Stimulated activated CD4-positive, alpha-beta T cell treated with anti-CD3 and anti-CD28 coated beads, Interleukin-2, amount 100 ng/mL, for 48 hours (primary cell): ENCODE results near the gene MAN2B2.
"Not testable (repeated sequence)": the region's sequence is repeated elsewhere in the genome, so short reads cannot be mapped to it uniquely, and the experiment has no call there.

ENCODE experiments used
- DNase-seq, 2 donors: peaks; one replicate each; pipeline ENCODE4 v3.0.0-alpha.2; 2020

MAN2B2 gene

DNA sequence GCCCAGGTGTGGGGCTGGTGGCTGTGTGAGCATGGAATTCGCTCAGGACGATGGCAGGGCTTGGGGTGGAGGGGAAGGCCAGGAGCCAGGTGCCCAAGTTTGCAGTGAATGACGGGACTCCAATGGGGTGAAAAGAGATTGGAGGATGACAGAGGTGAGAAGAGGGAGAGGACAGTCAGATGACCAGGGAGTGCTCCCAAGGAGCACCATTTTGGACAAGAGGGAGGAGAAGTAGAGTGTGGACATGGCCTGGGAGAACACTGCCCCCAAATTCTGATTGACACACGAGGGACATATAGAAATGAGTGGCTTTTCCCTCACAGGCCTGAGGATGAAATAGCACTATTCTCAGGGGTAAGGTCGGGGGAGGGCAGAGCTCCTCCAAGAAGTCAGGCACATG is 72.2 kb downstream of the MAN2B2 start:
- no peak for DNase-seq

DNA sequence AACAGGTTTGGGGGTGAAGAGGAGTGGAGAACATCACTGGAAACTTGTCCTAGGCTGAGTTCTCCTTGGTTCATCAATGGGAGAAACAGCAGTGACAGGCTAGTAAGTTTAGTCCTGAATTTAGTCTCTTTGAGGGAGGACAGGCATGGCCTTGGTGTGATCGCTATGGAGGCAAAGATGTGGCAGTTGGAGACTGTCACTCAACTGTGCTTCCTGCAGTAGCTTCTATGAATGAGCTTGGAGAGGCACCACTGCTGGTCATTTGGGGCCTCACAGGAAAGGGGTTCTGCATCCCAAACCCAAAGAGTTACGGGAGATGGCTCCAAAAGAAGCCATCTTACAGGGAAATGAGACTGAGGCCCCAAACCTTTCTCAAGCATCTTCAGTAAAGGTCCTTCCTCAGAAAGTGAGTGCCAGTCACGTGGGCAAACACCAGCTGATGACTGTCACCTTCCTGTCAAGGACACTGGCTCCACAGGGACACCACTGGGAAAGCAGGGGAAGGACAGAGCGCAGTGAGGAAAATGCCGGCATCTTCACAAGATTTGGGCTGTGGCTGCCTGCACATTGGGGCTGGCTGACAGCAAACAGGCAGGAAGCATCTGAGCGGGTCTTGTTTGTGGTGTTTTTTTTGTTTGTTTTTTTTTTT is 72.7 kb downstream of the MAN2B2 start:
- no peak for DNase-seq

DNA sequence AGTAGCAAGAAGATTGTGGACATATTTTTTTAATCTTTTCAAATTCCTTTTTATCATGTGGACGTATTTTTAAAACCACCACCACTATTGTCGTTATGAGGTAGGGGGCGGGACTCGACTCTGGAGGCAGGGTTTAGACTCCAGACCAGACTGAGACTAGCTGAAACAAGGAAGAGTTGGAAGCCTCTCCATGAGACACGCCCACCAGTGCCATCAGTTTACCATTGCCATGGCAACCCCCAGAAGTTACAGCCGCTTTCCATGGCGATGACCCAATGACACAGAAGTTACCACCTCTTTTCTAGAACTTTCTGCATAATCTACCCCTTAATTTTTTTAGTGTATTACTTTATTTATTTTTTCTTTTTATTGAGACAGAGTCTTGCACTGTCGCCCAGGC is 74.2 kb downstream of the MAN2B2 start:
- no peak for DNase-seq

DNA sequence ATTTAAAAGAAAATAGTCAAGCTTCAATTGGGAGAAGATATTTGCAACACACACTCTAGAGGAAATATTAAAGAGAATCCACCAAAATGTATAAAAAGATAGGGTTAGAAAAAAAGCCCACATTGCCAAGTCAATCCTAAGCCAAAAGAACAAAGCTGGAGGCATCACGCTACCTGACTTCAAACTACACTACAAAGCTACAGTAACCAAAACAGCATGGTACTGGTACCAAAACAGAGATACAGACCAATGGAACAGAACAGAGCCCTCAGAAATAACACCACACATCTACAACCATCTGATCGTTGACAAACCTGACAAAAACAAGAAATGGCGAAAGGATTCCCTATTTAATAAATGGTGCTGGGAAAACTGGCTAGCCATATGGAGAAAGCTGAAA is 79.2 kb downstream of the MAN2B2 start:
- not testable (repeated sequence) for DNase-seq

DNA sequence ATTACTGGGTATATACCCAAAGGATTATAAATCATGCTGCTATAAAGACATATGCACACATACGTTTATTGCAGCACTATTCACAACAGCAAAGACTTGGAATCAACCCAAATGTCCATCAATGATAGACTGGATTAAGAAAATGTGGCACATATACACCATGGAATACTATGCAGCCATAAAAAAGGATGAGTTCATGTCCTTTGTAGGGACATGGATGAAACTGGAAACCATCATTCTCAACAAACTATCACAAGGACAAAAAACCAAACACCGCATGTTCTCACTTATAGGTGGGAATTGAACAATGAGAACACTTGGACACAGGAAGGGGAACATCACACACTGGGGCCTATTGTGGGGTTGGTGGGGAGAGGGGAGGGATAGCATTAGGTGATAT is 80.3 kb downstream of the MAN2B2 start:
- DNase-seq = not testable (repeated sequence)

DNA sequence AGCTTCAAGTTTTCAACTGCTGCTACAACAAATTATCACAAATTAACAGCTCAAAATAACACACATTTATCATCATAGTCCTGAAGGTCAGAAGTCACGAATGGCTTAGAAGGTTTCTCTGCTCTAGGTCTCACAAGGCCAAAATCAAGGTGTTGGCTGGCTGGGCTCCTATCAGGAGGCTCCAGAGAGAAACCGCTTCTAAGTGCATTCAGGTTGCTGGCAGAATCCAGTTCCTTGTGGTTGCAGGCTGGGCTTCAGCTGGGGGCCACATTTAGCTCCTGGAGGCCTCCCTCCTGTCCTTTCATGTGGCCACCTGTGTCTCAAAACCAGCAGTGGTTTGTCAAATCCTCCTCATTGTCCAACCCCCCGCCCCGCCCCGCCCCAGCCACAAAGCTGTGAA is 80.9 kb downstream of the MAN2B2 start:
- DNase-seq = no peak

DNA sequence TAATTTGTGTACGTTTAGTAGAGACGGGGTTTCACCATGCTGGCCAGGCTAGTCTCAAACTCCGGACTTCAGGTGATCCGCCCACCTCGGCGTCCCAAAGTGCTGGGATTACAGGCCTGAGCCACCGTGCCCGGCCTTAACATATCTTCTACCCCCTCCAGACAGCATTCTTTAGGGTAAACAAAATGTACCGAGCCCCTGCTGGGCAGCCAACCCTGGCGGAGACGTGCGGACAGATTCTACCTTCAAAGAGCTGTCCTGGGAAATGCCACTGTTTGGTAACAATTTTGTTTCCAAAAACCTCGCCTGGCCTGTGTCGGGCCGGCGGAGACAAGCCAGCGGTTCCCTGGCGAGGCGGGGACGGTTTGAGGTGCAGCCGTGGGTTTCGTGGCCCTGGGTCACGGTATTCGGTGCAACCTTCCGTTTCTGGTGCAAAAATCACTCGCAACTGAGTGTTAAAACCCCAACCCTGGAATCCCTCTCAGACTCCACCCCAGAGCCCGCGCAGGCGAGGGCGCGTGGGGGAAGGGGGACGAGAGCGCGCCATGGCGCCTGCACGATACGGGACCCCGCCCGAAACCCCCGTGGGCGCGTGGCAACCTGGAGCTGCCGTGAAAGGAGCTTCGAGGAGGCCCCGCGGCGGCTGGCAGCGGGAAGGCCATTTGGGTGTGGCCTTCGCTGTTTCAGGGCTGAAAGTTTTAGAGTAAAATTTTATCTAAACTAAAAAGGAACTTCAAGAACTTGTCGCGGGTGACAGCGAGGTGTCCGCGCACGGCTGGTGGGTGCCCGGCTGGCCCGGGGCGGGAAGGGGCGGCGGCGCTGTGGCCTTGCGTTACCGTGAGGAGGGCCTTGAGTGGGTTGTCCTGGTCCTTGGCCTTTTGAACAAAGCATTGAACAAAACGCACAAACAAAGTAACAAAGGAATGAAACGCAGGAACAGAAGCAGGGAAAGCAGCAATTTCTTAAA is 82.5 kb downstream of the MAN2B2 start:
- no peak for DNase-seq

DNA sequence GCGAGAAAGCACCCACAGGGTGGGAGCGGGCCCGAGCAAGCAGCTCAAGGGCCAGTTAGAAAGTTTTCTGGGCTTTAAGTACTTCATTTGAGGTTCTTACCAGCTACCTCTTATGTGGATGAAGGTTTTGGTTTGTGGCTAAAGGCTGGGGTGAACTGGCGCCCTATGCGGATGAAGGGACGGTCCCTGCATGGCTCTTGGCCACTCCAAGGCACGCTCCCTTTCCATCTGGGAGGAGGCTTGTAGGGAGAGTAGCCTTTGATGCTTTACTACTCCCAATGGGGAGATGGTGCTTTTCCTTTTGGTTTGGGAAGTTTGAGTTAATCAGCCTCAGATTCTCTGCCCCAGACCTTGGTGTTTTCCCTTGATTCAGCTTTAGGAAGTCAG is 83.2 kb downstream of the MAN2B2 start:
- DNase-seq = no peak

DNA sequence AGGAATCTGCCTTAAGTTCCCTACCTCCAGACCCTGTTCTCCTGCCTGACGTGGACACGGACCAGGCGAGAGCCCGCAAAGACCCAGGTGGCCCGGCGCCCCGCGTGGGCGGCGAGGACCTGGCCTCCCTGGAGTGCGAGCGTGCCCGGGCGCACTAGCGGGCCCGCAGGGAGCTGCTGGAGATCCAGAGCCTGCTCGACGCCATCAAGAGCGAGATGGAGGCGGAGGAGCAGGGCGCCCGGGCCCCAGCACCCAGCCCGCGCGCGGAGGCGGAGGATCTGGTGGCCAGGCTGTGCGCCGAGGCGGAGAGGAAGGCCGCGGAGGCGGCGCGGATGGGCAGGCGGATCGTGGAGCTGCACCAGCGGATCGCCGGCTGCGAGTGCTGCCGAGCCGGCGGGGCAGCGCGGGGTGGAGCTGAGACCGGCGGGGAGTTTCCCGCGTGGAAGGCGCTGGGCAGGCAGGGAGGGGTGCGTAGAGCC is 83.6 kb downstream of the MAN2B2 start:
- DNase-seq = peak; percentile 32 to 39

DNA sequence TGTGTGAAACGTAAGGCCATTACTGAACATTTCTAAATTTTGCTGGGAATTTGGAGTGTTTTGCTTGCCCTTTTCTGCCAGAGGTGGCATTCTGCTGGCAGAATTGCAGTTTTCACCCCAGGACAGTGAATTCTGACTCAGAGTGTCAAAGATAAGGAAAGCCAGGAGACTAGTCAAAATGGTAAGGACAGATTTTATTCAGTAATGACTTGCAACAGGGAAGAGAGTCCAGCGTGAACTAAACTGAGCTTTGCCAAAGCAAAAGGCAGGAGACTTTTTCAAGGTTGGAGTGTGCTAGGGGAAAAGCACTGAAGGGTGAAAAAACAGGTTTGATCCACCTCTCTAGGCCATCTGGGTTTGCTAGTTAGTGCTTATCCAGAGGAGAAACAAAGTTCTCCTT is 84.9 kb downstream of the MAN2B2 start:
- DNase-seq = no peak

DNA sequence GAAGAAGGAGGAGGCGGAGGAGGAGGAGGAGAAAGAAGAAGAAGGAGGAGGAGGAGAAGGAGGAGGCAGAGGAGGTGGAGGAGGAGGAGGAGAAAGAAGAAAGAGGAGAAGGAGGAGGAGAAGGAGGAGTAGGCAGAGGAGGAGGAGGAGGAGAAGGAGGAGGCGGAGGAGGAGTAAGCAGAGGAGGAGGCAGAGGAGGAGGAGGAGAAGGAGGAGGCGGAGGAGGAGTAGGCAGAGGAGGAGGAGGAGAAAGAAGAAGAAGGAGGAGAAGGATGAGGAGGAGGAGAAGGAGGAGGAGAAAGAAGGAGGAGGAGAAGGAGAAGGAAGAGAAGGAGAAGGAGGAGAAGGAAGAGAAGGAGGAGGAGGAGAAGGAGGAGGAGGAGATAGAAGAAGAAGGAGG is 85.4 kb downstream of the MAN2B2 start:
- DNase-seq = no peak

DNA sequence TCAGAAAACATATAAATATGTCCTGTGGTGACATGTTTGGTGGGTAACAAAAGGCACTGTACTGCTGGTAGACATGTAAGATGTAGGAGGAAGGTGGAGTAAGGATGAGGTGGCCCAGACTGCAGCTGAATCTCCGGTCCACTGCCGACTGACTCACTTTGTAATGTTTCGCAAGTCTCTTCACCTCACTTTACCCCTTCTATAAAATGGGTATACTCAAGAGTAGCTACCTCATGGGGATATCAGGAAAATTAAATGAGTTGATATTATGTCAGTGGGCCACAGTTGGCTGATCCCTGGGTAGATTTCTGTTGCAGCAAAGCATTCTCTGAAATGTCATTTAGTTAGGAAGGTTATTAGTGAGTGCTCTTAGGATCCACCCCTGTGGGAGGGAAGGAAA is 87.6 kb downstream of the MAN2B2 start:
- DNase-seq = no peak

DNA sequence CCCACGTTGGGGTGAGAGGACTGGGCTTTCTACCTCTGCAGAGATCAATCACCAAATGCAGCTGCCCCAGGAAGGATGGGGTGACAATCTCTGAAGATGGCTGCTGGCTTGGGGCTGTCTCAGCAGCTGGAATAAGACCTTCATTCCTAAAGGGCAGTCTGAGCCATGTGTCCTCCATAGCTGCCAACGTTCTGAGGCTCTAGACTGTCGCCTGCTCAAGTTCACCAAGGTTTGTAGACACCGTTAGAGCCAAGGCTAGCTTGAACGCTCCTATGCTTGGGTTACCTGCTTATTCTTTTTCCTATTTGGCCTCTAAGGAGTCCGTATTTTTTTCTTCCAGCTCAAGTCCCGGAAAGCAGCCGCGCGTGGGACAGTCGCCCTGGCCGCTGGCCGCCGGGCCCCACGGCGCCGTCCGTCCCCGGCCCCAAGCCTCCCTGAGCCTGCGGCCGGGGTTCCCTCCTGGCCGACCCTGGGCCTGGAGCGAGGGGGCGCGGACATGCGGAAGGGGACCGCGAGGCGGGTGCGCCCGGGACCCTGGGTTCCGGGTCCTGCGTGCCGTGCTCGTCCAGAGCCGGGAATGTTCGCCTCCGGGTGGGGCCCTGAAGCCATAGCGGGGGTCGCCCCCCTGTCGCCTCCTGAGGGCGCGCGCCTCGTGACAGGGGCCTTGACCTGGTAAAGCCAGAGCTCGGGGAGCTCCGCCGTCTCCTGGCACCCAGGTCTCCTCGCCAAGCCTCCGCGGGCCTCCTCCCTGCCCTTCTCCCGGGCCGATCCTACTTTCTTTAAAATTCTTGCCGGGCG is 88.8 kb downstream of the MAN2B2 start:
- no peak for DNase-seq

DNA sequence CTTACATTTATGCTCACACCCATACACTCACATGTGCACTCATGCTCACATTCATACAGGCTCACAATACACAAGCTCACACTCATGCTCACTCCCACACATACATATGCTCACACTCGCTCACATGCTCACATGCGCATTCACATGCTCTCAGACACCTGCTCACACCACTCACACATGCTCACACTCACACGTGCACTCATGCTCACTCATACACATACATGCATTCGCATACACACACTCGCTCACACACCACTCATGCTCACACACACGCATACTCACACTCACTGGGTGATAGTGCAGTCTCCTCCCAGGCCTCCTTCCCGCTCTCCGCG is 90.3 kb downstream of the MAN2B2 start:
- no peak for DNase-seq

DNA sequence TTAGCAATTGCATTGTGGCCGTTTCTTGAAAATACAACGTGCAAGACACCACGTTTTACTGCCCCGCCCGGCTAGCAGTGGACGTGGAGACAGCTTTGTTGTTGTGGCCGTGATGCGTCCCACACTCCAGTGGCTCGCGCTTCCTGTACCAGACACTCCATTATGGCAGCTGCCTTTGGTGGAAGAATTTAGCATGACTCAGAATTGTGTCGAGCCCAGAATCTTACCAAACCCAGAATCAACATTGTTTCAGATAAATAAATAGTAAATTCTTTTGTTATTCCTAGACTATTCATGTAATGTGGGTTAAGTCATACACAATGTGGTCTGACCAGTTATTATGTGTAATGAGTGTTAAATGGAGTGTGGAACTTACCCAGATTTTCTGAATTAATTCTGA is 93.4 kb downstream of the MAN2B2 start:
- DNase-seq = no peak

DNA sequence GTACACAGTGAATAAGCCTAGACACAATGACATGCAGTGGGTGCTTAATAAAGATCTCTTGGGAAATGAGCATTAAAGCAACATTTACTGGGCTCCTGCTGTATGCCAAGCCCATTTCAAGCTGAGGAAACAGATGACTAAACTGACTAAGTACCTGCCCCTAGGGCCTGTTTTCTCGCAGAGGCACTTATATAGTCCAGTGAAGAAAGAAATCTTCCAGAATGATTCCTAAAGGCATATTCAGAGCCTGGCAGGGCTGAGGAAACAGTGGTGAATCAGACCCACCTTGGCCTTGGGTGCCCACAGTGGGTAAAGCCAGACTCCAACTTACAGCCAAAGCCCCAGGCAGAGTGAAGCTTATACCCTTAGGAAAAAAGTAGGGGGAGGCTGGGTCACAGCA is 96.7 kb downstream of the MAN2B2 start:
- no peak for DNase-seq

DNA sequence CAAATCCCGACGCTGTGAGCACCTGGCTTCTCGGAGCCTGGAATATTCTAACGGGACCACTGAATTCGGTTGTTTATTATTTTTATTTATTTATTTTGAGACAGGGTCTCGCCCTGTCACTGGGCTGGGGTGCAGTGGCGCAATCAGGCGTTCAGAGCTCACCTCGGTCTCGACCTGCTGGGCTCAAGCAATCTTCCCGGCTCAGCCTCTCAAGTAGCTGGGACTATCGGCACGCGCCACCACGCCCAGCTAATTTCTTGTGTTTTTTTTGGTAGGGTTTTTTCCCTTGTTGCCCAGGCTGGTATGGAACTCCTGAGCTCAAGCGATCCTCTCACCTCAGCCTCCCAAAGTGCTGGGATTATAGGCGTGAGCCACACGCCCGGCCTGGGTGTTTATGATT is 97.1 kb downstream of the MAN2B2 start:
- no peak for DNase-seq

DNA sequence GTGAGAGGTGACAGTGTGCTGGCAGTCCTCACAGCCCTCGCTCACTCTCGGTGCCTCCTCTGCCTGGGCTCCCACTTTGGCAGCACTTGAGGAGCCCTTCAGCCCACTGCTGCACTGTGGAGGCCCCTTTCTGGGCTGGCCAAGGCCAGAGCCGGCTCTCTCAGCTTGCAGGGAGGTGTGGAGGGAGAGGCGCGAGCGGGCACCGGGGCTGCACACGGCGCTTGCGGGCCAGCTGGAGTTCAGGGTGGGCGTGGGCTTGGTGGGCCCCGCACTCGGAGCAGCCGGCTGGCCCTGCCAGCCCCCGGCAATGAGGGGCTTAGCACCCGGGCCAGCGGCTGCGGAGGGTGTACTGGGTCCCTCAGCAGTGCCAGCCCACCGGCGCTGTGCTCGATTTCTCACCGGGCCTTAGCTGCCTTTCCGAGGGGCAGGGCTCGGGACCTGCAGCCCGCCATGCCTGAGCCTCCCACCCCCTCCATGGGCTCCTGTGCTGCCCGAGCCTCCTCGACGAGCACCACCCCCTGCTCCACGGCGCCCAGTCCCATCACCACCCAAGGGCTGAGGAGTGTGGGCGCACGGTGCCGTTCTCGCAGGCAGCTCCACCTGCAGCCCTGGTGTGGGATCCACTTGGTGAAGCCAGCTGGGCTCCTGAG is 97.7 kb downstream of the MAN2B2 start:
- not testable (repeated sequence) for DNase-seq
